Activated CD4-positive, alpha-beta memory T cell treated with anti-CD3 and anti-CD28 coated beads, Interleukin-2, amount 10 ng/mL, durations not matched to agents 7 days and 5 days (primary cell): ENCODE results near the gene TRMT10B. TPM values are rescaled to one million over a fixed set of nuclear protein-coding genes. Genes with fewer than 3 reads are reported as not detected.
"Not testable (repeated sequence)": the region's sequence is repeated elsewhere in the genome, so short reads cannot be mapped to it uniquely, and the experiment has no call there.

ENCODE experiments used
- CTCF ChIA-PET: fragments of 350-600 bp; sonication (Branson Sonifier 250); formaldehyde crosslinking; loops from one replicate; lab custom pipeline; 2021; ENCODE audit warnings: antibody characterized with exemption, inconsistent platforms; lab: Charles Lee
- POLR2A ChIA-PET: fragments of 350-600 bp; sonication (Branson Sonifier 250); formaldehyde crosslinking; loops from one replicate; lab custom pipeline; 2021; ENCODE audit warnings: antibody characterized with exemption; lab: Charles Lee
- DNase-seq: peaks from one replicate; pipeline ENCODE4 v3.0.0-alpha.2; 2020
- H3K27ac Mint-ChIP-seq: one replicate; pipeline ENCODE4 v1.8.0; 2021; ENCODE audit warnings: mild to moderate bottlenecking, mixed read lengths
- H3K27me3 Mint-ChIP-seq: one replicate; pipeline ENCODE4 v1.8.0; 2021; ENCODE audit warnings: mixed read lengths
- H3K36me3 Mint-ChIP-seq: one replicate; pipeline ENCODE4 v1.8.0; 2021; ENCODE audit warnings: low read depth, mixed read lengths
- H3K4me1 Mint-ChIP-seq: one replicate; pipeline ENCODE4 v1.8.0; 2021; ENCODE audit warnings: mixed read lengths
- H3K4me3 Mint-ChIP-seq: one replicate; pipeline ENCODE4 v1.8.0; 2021; ENCODE audit warnings: mild to moderate bottlenecking, mixed read lengths
- H3K9me3 Mint-ChIP-seq: one replicate; pipeline ENCODE4 v1.8.0; 2021; ENCODE audit warnings: mixed read lengths
- total RNA-seq, 2 experiments: library from RNA; stranded (reverse); gene quantifications; one replicate each; pipeline ENCODE4 v1.2.3, GENCODE V29; 2021

TRMT10B gene
- total RNA-seq, 2 experiments from 2014 or later, result 11.8 to 14.2 TPM

- H3K4me3 Mint-ChIP-seq, result no peak overlapping the region
- no peak for DNase-seq
- H3K4me1 Mint-ChIP-seq, result peaks cover 5% of the 10 kb centered on the region
- no peak overlapping the region for H3K27ac Mint-ChIP-seq
- peaks cover 7% of the 10 kb centered on the region for H3K36me3 Mint-ChIP-seq
- POLR2A ChIA-PET, result no interaction called here
- CTCF ChIA-PET, result interaction anchor here (1.0 kb wide), 1 partner anchor 14 kb away, joined by 3 read pairs; no protein-coding TSS in a partner anchor
- no peaks in the 10 kb centered on the region for H3K27me3 Mint-ChIP-seq
- no peaks in the 10 kb centered on the region for H3K9me3 Mint-ChIP-seq
Measured at GRCh38 chr9:37812773-37813379, 59.3 kb downstream of the TRMT10B start.

- H3K27me3 Mint-ChIP-seq, result no peaks in the 10 kb centered on the region
- peaks cover 29% of the 10 kb centered on the region for H3K36me3 Mint-ChIP-seq
- no peak overlapping the region for H3K4me3 Mint-ChIP-seq
- ChIA-PET CTCF (interaction anchor here (0.9 kb wide), 1 partner anchor 338 kb away, joined by 3 read pairs; no protein-coding TSS in a partner anchor), POLR2A (interaction anchor here (1.6 kb wide), 1 partner anchor 18 kb away, joined by 5 read pairs; the partner anchor contains the start of gene DCAF10)
- peaks cover 2% of the 10 kb centered on the region for H3K4me1 Mint-ChIP-seq
- H3K9me3 Mint-ChIP-seq, result no peaks in the 10 kb centered on the region
- no peak overlapping the region for H3K27ac Mint-ChIP-seq
- DNase-seq, result no peak
Measured at GRCh38 chr9:37818849-37819248, 65.2 kb downstream of the TRMT10B start.

- Mint-ChIP-seq H3K36me3 (peaks cover 39% of the 10 kb centered on the region), H3K4me3 (no peak overlapping the region), H3K27ac (no peak overlapping the region), H3K27me3 (no peaks in the 10 kb centered on the region), H3K4me1 (peaks cover 2% of the 10 kb centered on the region), H3K9me3 (no peaks in the 10 kb centered on the region)
- CTCF ChIA-PET, result interaction anchor here (1.0 kb wide), 1 partner anchor 9 kb away, joined by 3 read pairs; no protein-coding TSS in a partner anchor
- no peak for DNase-seq
- POLR2A ChIA-PET, result interaction anchor here (1.6 kb wide), 1 partner anchor 19 kb away, joined by 5 read pairs; the partner anchor contains the start of gene DCAF10
Measured at GRCh38 chr9:37820142-37820541, 66.5 kb downstream of the TRMT10B start.

- CTCF ChIA-PET, H3K27ac Mint-ChIP-seq, H3K4me1 Mint-ChIP-seq, H3K27me3 Mint-ChIP-seq, DNase-seq, H3K4me3 Mint-ChIP-seq, H3K9me3 Mint-ChIP-seq, POLR2A ChIA-PET: not testable (repeated sequence)
- H3K36me3 Mint-ChIP-seq, result peaks cover 46% of the 10 kb centered on the region
Measured at GRCh38 chr9:37825174-37825573, 71.6 kb downstream of the TRMT10B start.

GRCh38 chr9:37827483-37828165 is 74.0 kb downstream of the TRMT10B start:
- Mint-ChIP-seq H3K27me3 (no peaks in the 10 kb centered on the region), H3K27ac (no peak overlapping the region), H3K9me3 (no peaks in the 10 kb centered on the region), H3K36me3 (peaks cover 26% of the 10 kb centered on the region), H3K4me1 (no peaks in the 10 kb centered on the region), H3K4me3 (no peak overlapping the region)
- ChIA-PET POLR2A (no interaction called here), CTCF (no interaction called here)
- no peak for DNase-seq

Other genes with a start within 250 kb of the TRMT10B start
- gene FBXO10, start 177.4 kb upstream of the TRMT10B start, total RNA-seq, result 1 to 10 TPM; 5.8 to 6.7 TPM
- gene TOMM5, start 161.2 kb upstream of the TRMT10B start, total RNA-seq, result 10 to 100 TPM; 81.0 to 86.4 TPM
- gene FRMPD1, start 102.9 kb upstream of the TRMT10B start, total RNA-seq, result not detected
- 10 to 100 TPM; 66.6 to 69.6 TPM for gene EXOSC3, start 31.3 kb downstream of the TRMT10B start, total RNA-seq
- 10 to 100 TPM; 18.7 to 20.7 TPM for gene DCAF10, start 47.0 kb downstream of the TRMT10B start, total RNA-seq
- gene SLC25A51, start 150.3 kb downstream of the TRMT10B start, total RNA-seq, result 10 to 100 TPM; 28.4 to 29.3 TPM